Measurements from ENCODE around the gene HPGDS.
"Not testable (repeated sequence)": the region's sequence is repeated elsewhere in the genome, so short reads cannot be mapped to it uniquely, and the experiment has no call there.

DNA sequence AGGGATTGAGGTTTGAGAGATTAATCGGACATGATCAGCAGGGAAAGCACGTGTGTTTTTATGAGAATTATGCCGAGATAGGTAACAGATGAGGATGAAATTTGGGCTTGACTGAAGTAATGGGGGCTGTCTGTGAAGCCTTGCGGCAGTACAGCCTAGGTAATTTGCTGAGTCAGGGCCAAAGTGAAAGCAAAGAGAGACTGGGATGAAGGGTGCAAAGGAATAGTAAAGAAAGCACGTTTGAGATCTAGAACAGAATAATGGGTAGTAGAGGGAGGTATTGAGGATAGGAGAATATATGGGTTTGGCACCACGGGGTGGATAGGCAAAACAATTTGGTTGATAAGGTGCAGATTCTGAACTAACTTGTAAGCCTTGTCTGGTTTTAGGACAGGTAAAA is 47.2 kb downstream of the HPGDS start:
- TF ChIP-seq POLR2A, CTCF (IDR thresholded peaks at IDR 0.05): not testable (repeated sequence)
